Panc1 (cell line): ENCODE data around the gene SERPINE2.

ENCODE experiments used
- CTCF ChIP-seq: fragments of 450-650 bp; IDR thresholded peaks from 2 replicates; pipeline ENCODE4 v1.5.1; 2017; ENCODE audit warnings: mild to moderate bottlenecking
- POLR2AphosphoS5 ChIP-seq: IDR thresholded peaks from 2 replicates; pipeline ENCODE4 v1.6.1; 2012; ENCODE audit warnings: mild to moderate bottlenecking, low read depth, low read length, moderate library complexity
- REST ChIP-seq, 2 experiments: IDR thresholded peaks; 2 replicates each; pipeline ENCODE4 v1.6.1; 2011 to 2012; ENCODE audit warnings: low read depth in 2 of 2, control low read depth in 1 of 2, low read length in 1 of 2, mild to moderate bottlenecking in 1 of 2, moderate library complexity in 1 of 2; ENCODE audit not compliant: insufficient read depth in 1 of 2
- SIN3A ChIP-seq: IDR thresholded peaks from 2 replicates; pipeline ENCODE4 v1.6.1; 2012; ENCODE audit warnings: low read depth, mild to moderate bottlenecking, low read length, moderate library complexity, borderline replicate concordance; ENCODE audit not compliant: insufficient read depth
- TCF7L2 ChIP-seq: IDR thresholded peaks from 2 replicates; pipeline ENCODE4 v1.6.1; 2011; ENCODE audit warnings: mild to moderate bottlenecking, low read depth, low read length, inconsistent platforms

GRCh38 chr2:223943561-223944008 is 95.5 kb downstream of the SERPINE2 start:
- TF ChIP-seq CTCF (no peak), REST (IDR thresholded peaks at IDR 0.05; ENCODE audit: insufficient read depth in 1 of 2, low read depth in 2 of 2, low read length in 1 of 2) (no peak), POLR2AphosphoS5 (no peak), TCF7L2 (no peak), SIN3A (no peak)
